H1 (cell line): ENCODE results near the gene HOXB6. TPM values are rescaled to one million over a fixed set of nuclear protein-coding genes. Genes with fewer than 3 reads are reported as not detected.

Source experiments
- CTCF ChIA-PET: fragments of 300-600 bp; sonication (Branson Sonifier 250); formaldehyde crosslinking; loops from one replicate; lab custom pipeline; 2021; ENCODE audit not compliant: partially characterized antibody; lab: Charles Lee
- POLR2A ChIA-PET: fragments of 300-600 bp; sonication (Branson Sonifier 250); formaldehyde crosslinking; loops from one replicate; lab custom pipeline; 2021; ENCODE audit warnings: inconsistent platforms; ENCODE audit not compliant: partially characterized antibody; lab: Charles Lee
- DNase-seq, 2 experiments: peaks; one replicate each; pipeline versions ENCODE4 v3.0.0 to v3.0.0-alpha.2; 2010 to 2022; ENCODE audit warnings: low spot score in 2 of 2, low read depth in 1 of 2, mixed read lengths in 1 of 2
- FAIRE-seq: peaks from 2 replicates; lab custom pipeline; 2011; peaks lifted over from hg19 to GRCh38; lab: Jason Lieb, UNC
- H2AFZ ChIP-seq: 2 replicates; pipeline ENCODE4 v1.8.1; 2012; ENCODE audit warnings: low read length, inconsistent platforms
- H2AK5ac ChIP-seq: 2 replicates; pipeline ENCODE4 v1.6.1; 2013; ENCODE audit warnings: low read depth, low read length
- H2BK120ac ChIP-seq: replicated peaks from 2 replicates; pipeline ENCODE3; 2013; ENCODE audit warnings: low read depth, low read length, inconsistent platforms
- H2BK12ac ChIP-seq: 2 replicates; pipeline ENCODE4 v1.6.1; 2013; ENCODE audit warnings: low read depth, low read length
- H2BK15ac ChIP-seq: 2 replicates; pipeline ENCODE4 v1.6.1; 2013; ENCODE audit warnings: low read length
- H2BK20ac ChIP-seq: 2 replicates; pipeline ENCODE4 v1.6.1; 2013; ENCODE audit warnings: low read length
- H2BK5ac ChIP-seq: 2 replicates; pipeline ENCODE4 v1.6.1; 2013; ENCODE audit warnings: low read depth, low read length
- H3K14ac ChIP-seq: 2 replicates; pipeline ENCODE4 v1.6.1; 2013; ENCODE audit warnings: inconsistent platforms; ENCODE audit not compliant: insufficient read length
- H3K18ac ChIP-seq: 2 replicates; pipeline ENCODE4 v1.6.1; 2013; ENCODE audit warnings: low read length; ENCODE audit errors: extremely low read depth
- H3K23ac ChIP-seq: 2 replicates; pipeline ENCODE4 v1.6.1; 2013; ENCODE audit warnings: inconsistent platforms; ENCODE audit not compliant: insufficient read length
- H3K23me2 ChIP-seq: 2 replicates; pipeline ENCODE4 v1.6.1; 2013; ENCODE audit warnings: low read depth, low read length
- H3K27ac ChIP-seq: 2 replicates; pipeline ENCODE4 v1.6.1; 2011; ENCODE audit warnings: low read depth, low read length, inconsistent platforms
- H3K27me3 ChIP-seq, 4 experiments: replicated peaks in 1 of 4; 1 replicate in 1 of 4; 2 replicates in 3 of 4; pipeline versions ENCODE4 v1.6.1 to v1.8.1; 2011 to 2013; ENCODE audit warnings: low read length in 3 of 4, mild to moderate bottlenecking in 3 of 4, inconsistent platforms in 2 of 4, mixed read lengths in 2 of 4, moderate library complexity in 1 of 4; ENCODE audit not compliant: control insufficient read depth in 3 of 4, insufficient read depth in 3 of 4; ENCODE audit errors: extremely low read depth in 1 of 4
- H3K36me3 ChIP-seq, 4 experiments: 2 replicates each; pipeline versions ENCODE4 v1.6.1 to v1.8.1; 2011 to 2013; ENCODE audit warnings: mild to moderate bottlenecking in 4 of 4, low read length in 3 of 4, moderate library complexity in 2 of 4, control low read depth in 1 of 4, inconsistent platforms in 1 of 4; ENCODE audit not compliant: insufficient read depth in 4 of 4, control insufficient read depth in 2 of 4
- H3K4ac ChIP-seq: replicated peaks from 2 replicates; pipeline ENCODE3; 2013; ENCODE audit warnings: low read length, low read depth, mixed read lengths, inconsistent platforms; ENCODE audit not compliant: insufficient read length
- H3K4me1 ChIP-seq, 4 experiments: replicated peaks in 1 of 4; 1 replicate in 1 of 4; 2 replicates in 3 of 4; pipeline versions ENCODE4 v1.6.1 to v1.8.1; 2011 to 2013; ENCODE audit warnings: low read length in 3 of 4, inconsistent platforms in 2 of 4, mixed read lengths in 1 of 4; ENCODE audit not compliant: insufficient read depth in 4 of 4, control insufficient read depth in 3 of 4
- H3K4me2 ChIP-seq, 2 experiments: 2 replicates each; pipeline versions ENCODE4 v1.6.1 to v1.8.1; 2011 to 2013; ENCODE audit warnings: low read depth in 2 of 2, low read length in 2 of 2, control low read depth in 1 of 2, inconsistent platforms in 1 of 2, mild to moderate bottlenecking in 1 of 2; ENCODE audit not compliant: insufficient read depth in 1 of 2
- H3K4me3 ChIP-seq, 4 experiments: fragments of 200-600, 300-600 bp in 1 of 4; sonication (generic), shearing (Covaris generic), sonication (Bioruptor Twin) in 1 of 4; 2 replicates each; pipeline versions ENCODE4 v1.5.1 to v1.8.1; 2011 to 2016; ENCODE audit warnings: low read length in 4 of 4, low read depth in 3 of 4, control low read depth in 2 of 4, inconsistent platforms in 2 of 4, mild to moderate bottlenecking in 2 of 4, mixed read lengths in 1 of 4, moderate library complexity in 1 of 4; ENCODE audit not compliant: insufficient read depth in 2 of 4; ENCODE audit errors: extremely low read depth in 1 of 4
- H3K56ac ChIP-seq: replicated peaks from 2 replicates; pipeline ENCODE3; 2013; ENCODE audit warnings: low read depth, mild to moderate bottlenecking, mixed read lengths, low read length, inconsistent platforms; ENCODE audit not compliant: insufficient read length
- H3K79me1 ChIP-seq: 2 replicates; pipeline ENCODE4 v1.6.1; 2013; ENCODE audit warnings: low read depth, low read length, control low read depth
- H3K79me2 ChIP-seq, 2 experiments: 2 replicates each; pipeline versions ENCODE4 v1.6.1 to v1.8.1; 2012 to 2013; ENCODE audit warnings: low read length in 2 of 2, mild to moderate bottlenecking in 2 of 2, inconsistent platforms in 1 of 2; ENCODE audit not compliant: insufficient read depth in 2 of 2, control insufficient read depth in 1 of 2
- H3K9ac ChIP-seq, 4 experiments: replicated peaks in 1 of 4; 1 replicate in 1 of 4; 2 replicates in 3 of 4; pipeline versions ENCODE4 v1.6.1 to v1.8.1; 2011 to 2013; ENCODE audit warnings: low read depth in 3 of 4, low read length in 3 of 4, control low read depth in 2 of 4, mild to moderate bottlenecking in 2 of 4, moderate library complexity in 2 of 4, inconsistent platforms in 1 of 4; ENCODE audit errors: extremely low read depth in 1 of 4
- H3K9me3 ChIP-seq, 2 experiments: 2 replicates each; pipeline versions ENCODE4 v1.6.1 to v1.8.1; 2012 to 2013; ENCODE audit warnings: mild to moderate bottlenecking in 2 of 2, moderate library complexity in 2 of 2, control low read depth in 1 of 2, inconsistent platforms in 1 of 2, low read depth in 1 of 2, low read length in 1 of 2, mixed read lengths in 1 of 2; ENCODE audit not compliant: insufficient read depth in 2 of 2
- H4K20me1 ChIP-seq, 2 experiments: replicated peaks in 1 of 2; 2 replicates each; pipeline versions ENCODE3 to v1.8.1; 2011 to 2013; ENCODE audit warnings: inconsistent platforms in 2 of 2, low read length in 2 of 2, mild to moderate bottlenecking in 1 of 2; ENCODE audit not compliant: insufficient read depth in 2 of 2, control insufficient read depth in 1 of 2
- H4K5ac ChIP-seq: 2 replicates; pipeline ENCODE4 v1.6.1; 2013; ENCODE audit warnings: low read length, low read depth, mixed read lengths, inconsistent platforms; ENCODE audit not compliant: insufficient read length
- H4K8ac ChIP-seq: 2 replicates; pipeline ENCODE4 v1.8.0; 2013; ENCODE audit warnings: mild to moderate bottlenecking, moderate library complexity, low read length, inconsistent platforms; ENCODE audit not compliant: insufficient read depth; ENCODE audit errors: extremely low read depth
- H4K91ac ChIP-seq: replicated peaks from 2 replicates; pipeline ENCODE3; 2013; ENCODE audit warnings: low read length, mixed read lengths, inconsistent platforms; ENCODE audit not compliant: insufficient read length
- CBX8 ChIP-seq: fragments of 300-800, 300-1000 bp; sonication (generic); IDR thresholded peaks from 2 replicates; pipeline ENCODE4 v1.7.1; 2016; ENCODE audit warnings: low read depth, low read length, borderline replicate concordance
- CTBP2 ChIP-seq: IDR thresholded peaks from 2 replicates; pipeline ENCODE4 v1.7.0; 2011; ENCODE audit warnings: borderline replicate concordance, mild to moderate bottlenecking, moderate library complexity, mixed read lengths, low read length; ENCODE audit not compliant: insufficient read depth, insufficient read length
- EZH2 ChIP-seq: fragments of 200-600 bp; sonication (generic); IDR thresholded peaks from 2 replicates; pipeline ENCODE4 v1.7.1; 2012; ENCODE audit warnings: low read depth, mild to moderate bottlenecking, moderate library complexity, low read length, inconsistent platforms; ENCODE audit not compliant: severe bottlenecking
- RNF2 ChIP-seq: fragments of 200-900, 300-1000 bp; sonication (generic); IDR thresholded peaks from 2 replicates; pipeline ENCODE4 v1.7.1; 2016; ENCODE audit warnings: borderline replicate concordance, low read depth, mild to moderate bottlenecking, antibody characterized with exemption, low read length; ENCODE audit not compliant: poor library complexity, severe bottlenecking; ENCODE audit errors: missing control alignments
- SP1 ChIP-seq: IDR thresholded peaks from 2 replicates; pipeline ENCODE4 v1.6.1; 2011; ENCODE audit warnings: low read depth, low read length
- SUZ12 ChIP-seq: fragments of 200-600 bp; sonication (generic); IDR thresholded peaks from 2 replicates; pipeline ENCODE4 v1.6.1; 2012; ENCODE audit warnings: mild to moderate bottlenecking, inconsistent platforms, low read length, moderate library complexity, mixed read lengths
- WGBS, 2 experiments: shearing (Covaris generic) in 1 of 2; methylation state at CpG; one replicate each; pipeline versions ENCODE4 v1.1.6 to v1.1.7; 2013 to 2015; ENCODE audit warnings: low lambda C conversion rate in 2 of 2, mixed read lengths in 2 of 2, inconsistent platforms in 1 of 2, low coverage in 1 of 2, missing lambda C conversion rate in 1 of 2; ENCODE audit not compliant: insufficient replicate concordance in 2 of 2, insufficient coverage in 1 of 2, insufficient read length in 1 of 2; ENCODE audit errors: extremely low coverage in 1 of 2, missing lambda C conversion rate in 1 of 2; 5-methylcytosine and 5-hydroxymethylcytosine counted together
- polyA plus RNA-seq, 7 experiments: library from polyadenylated mRNA; depleted of rRNA in 3 of 7; stranded (reverse) in 5 of 7; unstranded in 2 of 7; fragments of >200 nt in 5 of 7; fragments of 200-250 nt in 2 of 7; gene quantifications; 1 replicate in 5 of 7; 2 replicates in 1 of 7; 4 replicates in 1 of 7; pipeline versions ENCODE4 v1.2.1 to v1.2.3, GENCODE V29; 2011 to 2013; ENCODE audit warnings: missing spikeins in 2 of 7, mixed read lengths in 2 of 7
- total RNA-seq: library from RNA; stranded (reverse); fragmentation: NEBNext Ultra II Directional; extraction: Animal tissue kit (Norgen Biotek cat#: 25700); gene quantifications from 2 replicates; pipeline ENCODE4 v1.2.1, GENCODE V29; 2021

Gene HOXB6
- total and polyA plus RNA-seq, 2 of the 8 experiments (the other 6 are each of a cell fraction or from before 2014, with no cell fraction given), result not detected

DNA sequence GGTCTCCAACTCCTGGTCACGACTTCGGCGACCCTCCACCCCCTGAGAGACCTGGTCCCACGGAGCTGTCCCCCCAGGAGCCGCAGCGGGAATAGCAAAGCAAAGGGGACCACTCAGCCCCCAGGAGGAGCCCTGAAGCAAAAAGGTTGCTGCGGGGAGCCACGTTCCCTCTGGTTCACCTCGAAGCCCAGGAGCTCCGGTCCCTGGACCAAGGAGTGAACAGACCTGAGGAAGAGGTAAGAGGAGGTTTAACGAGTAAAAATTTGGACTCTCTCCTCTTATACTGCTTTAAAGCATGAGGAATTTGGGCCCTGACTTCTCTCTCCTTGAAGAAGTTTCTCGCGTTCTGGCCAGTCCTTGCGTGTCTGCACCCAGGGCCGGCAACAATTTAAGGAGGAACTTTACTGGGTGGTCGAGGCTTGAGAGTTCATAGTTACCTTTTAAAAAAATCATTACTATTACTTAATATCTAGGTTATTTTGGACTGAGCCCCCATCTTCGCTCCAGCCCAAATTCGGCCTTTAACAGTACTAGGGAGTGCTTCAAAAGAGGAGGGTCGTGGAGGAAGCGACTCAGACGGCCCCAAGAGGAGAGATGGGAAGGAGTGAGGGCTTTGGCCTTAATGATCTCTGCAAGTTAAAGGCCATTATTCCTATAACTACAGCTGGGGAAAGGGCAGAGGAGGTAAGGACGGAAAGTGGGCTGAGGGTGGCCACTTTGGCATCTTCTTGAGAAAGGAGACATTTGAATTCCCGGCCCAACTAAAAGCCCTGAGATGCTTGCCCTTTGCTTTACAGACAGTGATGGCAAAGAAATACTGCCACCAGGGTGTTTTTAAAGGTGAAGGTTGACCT, 38.3 kb upstream of the HOXB6 start:
- Histone ChIP-seq H3K79me2 (no peaks in the 10 kb centered on the region), H2AFZ (no peak overlapping the region), H2AK5ac (no peak overlapping the region), H2BK12ac (peak overlapping the region; percentile 60; the same call in 1 of the 2 replicates), H3K23me2 (peaks cover 3% of the 10 kb centered on the region; the same call in 1 of the 2 replicates), H2BK120ac (no peak overlapping the region), H4K20me1 (peaks cover 6 to 30% of the 10 kb centered on the region in 2 experiments), H3K23ac (no peak overlapping the region), H4K5ac (no peak overlapping the region), H3K14ac (no peak overlapping the region), H3K4ac (no peak overlapping the region), H2BK5ac (no peak overlapping the region), H3K4me2 (no peak overlapping the region; a peak in 1 of 4 replicates), H3K27me3 (peaks cover 98 to 100% (median 100%) of the 10 kb centered on the region in 4 experiments), H3K79me1 (no peaks in the 10 kb centered on the region), H3K9me3 (no peaks in the 10 kb centered on the region), H4K8ac (no peak overlapping the region), H3K56ac (no peak overlapping the region), H3K9ac (no peak overlapping the region), H3K4me1 (peaks cover 0 to 14% (median 9%) of the 10 kb centered on the region in 4 experiments; a peak in 5 of 7 replicates), H4K91ac (no peak overlapping the region), H2BK15ac (no peak overlapping the region), H3K36me3 (peaks cover 0 to 10% (median 0%) of the 10 kb centered on the region in 4 experiments; a peak in 1 of 8 replicates), H2BK20ac (no peak overlapping the region), H3K4me3 (no peak overlapping the region), H3K18ac (no peak overlapping the region), H3K27ac (no peak overlapping the region)
- POLR2A ChIA-PET, result interaction anchor here (0.6 kb wide), 1 partner anchor 170 kb away, joined by 5 read pairs; no protein-coding TSS in a partner anchor
- no peak for TF ChIP-seq RNF2
- TF ChIP-seq CBX8, result 0 out of 2 replicates have a peak, but pooled peaks have one; percentile 16
- TF ChIP-seq SP1, result no peak
- peak; percentile 8 for TF ChIP-seq CTBP2
- peak; percentile 88 for TF ChIP-seq EZH2
- peak; percentile 83 for TF ChIP-seq SUZ12
- DNase-seq (no peak), FAIRE-seq (no peak)
- CTCF ChIA-PET, result interaction anchor here (0.6 to 2.5 kb wide), 13 partner anchors 10 to 236 kb away, joined by 3 to 10 read pairs (median 3); no protein-coding TSS in a partner anchor
- WGBS, 2 experiments, result 23% methylated on average over 23 of the region's 23 CpGs; no CpG with 5 or more reads in 1 of the 2 experiments
